HG03520 (cell line): ENCODE results near the gene UGT1A3.
"Not testable (repeated sequence)": the region's sequence is repeated elsewhere in the genome, so short reads cannot be mapped to it uniquely, and the experiment has no call there.

Experiments
- ATAC-seq: cut with Tn5 transposase; IDR thresholded peaks from one replicate; pipeline ENCODE4 v1.9.1; 2021; ENCODE audit warnings: mild to moderate bottlenecking, moderate library complexity; ENCODE audit not compliant: unreplicated experiment

The UGT1A3 gene

DNA sequence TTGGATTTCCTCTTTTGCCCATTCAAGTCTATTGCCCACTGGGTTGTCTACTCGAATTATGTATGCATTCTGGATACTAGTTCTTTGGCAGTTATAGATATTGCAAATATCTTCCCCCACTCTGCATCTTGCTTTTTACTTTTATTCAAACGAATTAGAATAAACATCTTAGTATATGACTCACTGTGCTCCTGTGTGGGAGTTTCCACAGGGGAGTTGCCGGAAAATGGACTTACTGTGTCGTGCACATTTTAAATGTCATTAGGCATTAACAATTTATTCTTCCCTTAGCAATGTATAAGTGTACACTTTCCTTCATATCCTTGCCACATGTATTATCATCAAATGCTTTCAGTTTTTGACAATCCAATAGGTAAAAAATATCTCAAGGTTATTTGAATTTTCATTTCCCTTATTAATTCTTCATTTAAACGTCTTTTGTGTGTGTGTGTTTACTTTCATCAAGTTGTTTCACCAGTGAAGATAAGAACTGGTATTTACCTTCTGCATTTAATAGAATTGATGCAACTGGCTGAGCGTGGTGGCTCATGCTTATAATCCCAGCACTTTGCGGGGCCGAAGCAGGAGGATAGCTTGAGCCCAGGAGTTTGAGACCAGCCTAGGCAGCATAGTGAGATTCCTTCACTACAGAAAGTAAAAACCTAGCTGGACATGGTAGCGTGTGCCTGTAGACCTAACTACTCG lies 20.8 kb upstream of the UGT1A3 start:
- no peak for ATAC-seq

DNA sequence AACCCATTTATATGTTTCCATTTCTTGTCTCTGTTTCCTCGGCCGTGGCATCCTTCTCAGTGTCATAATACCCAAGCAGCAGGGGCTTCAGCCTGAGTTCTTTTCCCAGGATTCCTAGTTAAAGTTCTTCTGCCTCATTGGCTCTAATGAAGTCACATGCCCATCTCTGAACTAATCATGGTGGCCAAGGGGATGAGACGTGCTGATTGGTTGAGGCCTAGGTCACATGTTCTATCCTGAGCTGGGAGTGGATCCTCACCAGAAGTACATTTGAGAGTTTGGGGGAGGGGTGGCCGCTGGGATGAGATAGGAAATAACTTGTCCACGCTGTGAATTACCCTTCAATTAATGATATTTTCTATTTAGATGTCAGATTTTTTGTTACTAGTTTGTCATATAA lies 19.9 kb upstream of the UGT1A3 start:
- ATAC-seq: no peak

DNA sequence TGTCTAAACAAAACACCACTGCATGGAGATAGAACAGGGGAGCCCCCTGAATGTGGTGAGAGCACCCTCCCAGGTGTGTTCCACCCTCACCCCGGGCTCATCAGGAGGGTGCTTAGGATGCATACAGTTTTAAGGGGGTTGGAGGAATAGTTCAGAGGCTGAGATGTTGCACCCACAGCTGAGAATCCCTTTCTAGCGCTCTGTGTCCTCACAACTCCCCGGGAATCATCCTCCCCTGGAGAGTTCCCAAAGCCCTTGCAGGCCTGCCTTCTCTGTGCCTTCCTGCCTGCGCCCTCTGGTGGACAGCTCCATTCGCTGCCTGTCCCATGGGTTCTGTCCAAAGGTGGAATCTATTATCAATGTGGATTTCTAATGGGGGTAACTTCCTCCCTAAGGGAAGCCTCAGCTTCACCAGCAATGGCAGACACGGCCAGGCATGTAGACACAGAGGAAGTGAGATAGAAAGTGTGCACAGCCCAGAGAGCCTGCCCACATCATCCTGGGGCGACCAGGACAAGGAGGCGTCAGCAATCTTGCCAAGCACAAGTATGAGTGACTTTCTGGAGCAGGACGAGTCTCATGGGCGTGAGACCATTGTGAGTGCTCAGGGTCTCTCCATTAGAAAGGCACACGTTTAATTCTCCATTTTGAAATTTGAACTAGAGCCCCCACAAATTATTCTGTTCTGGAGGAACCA lies 17.4 kb upstream of the UGT1A3 start:
- ATAC-seq: no peak

DNA sequence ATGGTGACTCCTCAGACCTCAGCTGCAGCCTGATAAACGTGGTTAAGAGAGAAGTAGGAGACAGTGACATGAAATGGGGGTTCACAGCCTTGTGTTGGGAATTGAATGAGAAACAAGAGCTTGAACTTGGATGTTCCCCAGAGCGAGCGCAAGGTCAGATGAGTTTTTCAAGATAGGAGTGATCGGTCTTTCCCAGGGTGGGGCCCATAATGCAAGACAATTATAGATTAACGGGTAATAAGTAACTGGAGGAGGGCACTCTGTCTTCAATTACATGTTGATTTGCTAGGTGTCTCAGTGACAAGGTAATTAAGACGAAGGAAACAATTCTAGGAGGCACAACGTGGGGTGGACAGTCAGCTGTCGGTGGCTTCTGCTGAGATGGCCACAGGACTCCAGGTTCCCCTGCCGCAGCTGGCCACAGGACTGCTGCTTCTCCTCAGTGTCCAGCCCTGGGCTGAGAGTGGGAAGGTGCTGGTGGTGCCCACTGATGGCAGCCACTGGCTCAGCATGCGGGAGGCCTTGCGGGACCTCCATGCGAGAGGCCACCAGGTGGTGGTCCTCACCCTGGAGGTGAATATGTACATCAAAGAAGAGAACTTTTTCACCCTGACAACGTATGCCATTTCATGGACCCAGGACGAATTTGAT lies 16.1 kb upstream of the UGT1A3 start, which contains the start of gene UGT1A5:
UGT1A5 (plus strand) TSS at position 297 of the 651 bp plus-strand sequence; CDS start at position 382, 85 bp downstream.
- ATAC-seq: no peak

DNA sequence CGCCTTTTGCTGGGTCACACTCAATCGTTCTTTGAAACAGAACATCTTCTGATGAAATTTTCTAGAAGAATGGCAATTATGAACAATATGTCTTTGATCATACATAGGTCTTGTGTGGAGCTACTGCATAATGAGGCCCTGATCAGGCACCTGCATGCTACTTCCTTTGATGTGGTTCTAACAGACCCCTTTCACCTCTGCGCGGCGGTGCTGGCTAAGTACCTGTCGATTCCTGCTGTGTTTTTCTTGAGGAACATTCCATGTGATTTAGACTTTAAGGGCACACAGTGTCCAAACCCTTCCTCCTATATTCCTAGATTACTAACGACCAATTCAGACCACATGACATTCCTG lies 15.6 kb upstream of the UGT1A3 start:
- no peak for ATAC-seq

DNA sequence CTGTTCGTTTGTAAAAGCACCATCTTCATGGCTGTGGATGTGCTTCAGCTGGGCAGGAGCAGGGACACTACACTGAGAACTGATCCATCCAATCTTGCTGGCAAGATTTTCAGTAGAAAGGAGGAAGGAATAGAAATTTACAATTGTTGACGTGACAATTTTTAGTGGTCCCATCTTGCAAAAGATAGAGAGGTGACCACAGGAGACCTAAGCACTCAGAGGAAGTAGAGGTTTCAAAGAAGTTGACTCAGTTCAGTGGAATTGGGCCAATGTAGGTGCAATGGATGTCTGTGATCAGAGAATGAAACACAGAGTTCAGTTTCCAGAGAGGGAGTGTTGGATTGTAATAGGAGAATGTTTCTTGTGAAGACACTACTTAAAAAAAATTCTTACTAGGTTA lies 14.7 kb upstream of the UGT1A3 start:
- ATAC-seq: no peak

DNA sequence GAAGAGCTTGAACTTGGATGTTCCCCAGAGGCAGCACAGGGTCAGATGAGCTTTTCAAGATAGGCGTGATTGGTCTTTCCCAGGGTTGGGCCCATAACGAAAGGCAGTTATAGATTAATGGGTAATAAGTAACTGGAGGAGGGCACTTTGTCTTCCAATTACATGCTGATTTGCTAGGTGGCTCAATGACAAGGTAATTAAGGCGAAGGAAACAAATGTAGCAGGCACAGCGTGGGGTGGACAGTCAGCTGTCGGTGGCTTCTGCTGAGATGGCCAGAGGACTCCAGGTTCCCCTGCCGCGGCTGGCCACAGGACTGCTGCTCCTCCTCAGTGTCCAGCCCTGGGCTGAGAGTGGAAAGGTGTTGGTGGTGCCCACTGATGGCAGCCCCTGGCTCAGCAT lies 10.3 kb upstream of the UGT1A3 start, which contains the start of gene UGT1A4:
UGT1A4 (plus strand) TSS at position 185 of the 400 bp plus-strand sequence; CDS start at position 270, 85 bp downstream.
- no peak for ATAC-seq

DNA sequence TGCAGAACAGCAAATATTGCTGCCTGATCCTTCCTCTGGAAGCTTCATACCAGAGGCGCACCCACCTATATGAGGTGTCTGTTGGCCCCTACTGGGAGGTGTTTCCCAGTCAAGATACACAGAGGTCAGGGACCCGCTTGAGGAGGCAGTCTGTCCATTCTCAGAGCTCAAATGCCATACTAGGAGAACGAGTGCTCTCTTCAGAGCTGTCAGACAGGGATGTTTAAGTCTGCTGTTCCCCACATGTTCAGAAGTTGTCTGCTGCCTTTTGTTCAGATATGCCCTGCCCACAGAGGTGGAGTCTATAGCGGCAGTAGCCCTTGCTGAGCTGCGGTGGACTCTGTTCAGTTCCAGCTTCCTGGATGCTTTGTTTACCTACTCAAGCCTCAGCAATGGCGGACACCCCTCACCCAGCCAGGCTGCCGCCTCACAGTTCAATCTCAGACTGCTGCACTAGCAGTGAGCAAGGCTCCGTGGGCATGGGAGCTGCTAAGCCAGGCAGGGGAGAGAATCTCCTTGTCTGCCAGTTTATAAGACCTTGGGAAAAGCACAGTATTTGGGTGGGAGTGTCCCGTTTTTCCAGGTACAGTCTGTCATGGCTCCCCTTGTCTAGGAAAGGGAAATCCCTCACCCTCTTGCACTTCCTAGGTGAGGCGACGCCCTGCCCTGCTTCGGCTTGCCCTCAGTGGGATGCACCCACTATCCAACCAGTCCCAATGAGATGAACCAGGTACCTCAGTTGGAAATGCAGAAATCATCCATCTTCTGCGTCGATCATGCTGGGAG lies 8.2 kb downstream of the UGT1A3 start:
- not testable (repeated sequence) for ATAC-seq

DNA sequence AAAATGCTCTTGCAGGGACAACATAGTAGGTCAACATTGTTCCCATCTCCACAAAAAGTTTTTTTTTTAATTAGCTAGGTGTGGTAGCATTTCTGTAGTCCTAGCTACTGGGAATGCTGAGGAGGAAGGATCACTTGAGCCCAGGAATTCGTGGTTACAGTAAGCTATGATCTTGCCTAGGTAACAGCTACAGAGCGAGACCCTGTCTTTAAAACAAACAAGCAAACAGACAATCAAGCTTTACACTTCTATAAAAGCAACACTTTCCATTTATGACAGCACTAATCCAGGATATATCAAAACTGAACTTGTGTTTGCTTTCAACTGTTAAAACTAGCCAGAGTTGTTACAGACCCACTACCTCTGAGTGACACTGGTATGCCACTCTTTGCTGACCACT lies 12.0 kb downstream of the UGT1A3 start:
- no peak for ATAC-seq

DNA sequence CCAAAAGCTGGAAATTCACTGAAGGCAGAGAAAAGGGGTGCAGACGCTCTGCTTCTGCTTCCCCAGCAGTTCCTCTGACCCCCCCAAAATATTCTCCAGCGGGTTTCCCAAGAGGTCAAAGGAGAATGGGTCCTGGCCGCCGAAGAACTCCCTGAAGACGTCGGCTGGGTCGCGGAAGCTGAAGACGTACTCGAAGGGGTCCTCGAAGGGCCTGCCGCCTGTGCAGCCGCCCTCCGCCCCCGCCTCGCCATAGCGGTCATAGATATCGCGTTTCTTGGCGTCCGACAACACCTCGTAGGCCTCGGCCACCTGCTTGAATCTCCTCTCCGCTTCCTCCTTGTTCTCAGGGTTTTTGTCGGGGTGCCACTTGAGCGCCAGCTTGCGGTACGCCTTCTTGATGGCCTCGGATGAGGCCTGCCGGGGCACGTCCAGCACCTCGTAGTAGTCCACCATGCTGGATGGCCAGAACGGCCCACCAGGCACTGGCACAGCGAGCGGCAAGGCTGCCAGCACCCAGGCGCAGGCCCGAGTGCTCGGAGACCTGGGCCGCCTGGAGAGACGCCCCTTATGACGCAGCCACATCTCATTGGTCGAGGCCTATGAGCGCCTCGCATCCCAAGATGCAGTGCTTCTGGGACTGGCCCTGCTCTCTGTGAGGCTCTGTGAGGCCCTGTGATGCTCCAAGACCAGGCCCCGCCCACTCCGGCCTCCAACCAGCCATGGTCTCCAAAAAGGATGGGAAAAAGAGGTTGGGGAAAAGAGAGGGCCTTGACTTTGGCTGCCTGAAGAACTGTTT lies 14.8 kb downstream of the UGT1A3 start:
- ATAC-seq: no peak

DNA sequence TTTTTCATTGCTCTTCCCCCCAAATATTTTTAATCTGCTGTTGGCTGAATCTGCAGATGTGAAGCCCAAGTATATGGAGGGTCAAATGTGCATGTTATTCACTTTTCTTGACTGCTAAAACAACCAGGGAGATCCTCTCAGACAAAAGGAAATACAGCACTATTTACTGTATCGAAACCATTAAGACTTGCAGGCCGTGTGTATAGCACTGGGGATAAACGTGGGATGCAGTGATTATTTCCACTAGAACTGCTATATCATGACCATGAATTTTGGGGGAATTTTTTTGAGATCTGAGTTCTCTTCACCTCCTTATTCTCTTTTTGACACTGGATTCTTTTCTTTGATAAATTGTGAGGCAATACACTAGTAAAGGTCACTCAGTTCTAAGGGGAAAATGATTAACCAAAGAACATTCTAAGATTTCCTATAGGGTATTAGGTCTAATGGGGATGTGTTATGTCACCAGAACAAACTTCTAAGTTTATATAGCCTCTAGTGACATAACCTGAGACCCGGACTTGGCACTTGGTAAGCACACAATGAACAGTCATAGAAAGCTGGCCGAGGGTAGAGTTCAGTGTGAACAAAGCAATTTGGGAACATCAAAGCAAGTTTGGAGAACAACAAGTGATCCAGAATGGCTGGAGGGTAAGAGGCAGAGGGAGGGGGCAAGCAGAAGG lies 16.4 kb downstream of the UGT1A3 start:
- no peak for ATAC-seq

DNA sequence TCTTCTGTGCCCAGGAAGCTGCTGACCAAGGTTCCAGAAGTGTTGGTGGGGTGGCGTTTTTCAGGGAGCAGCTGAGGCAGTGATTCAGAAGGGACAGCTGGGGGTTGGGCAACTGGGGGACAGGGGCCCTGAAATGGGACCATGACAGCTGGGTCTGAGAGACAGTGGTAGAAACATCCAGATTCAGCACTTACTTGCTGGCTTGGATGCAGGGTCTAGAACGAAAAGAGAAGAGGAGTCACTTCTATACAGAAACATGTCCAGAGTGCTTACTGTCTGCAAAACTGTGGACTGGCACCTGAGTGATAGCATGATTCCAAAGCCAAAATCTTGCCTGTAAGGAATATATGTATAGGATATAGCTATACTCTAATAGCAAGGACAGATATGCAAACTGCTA lies 17.0 kb downstream of the UGT1A3 start:
- ATAC-seq: not testable (repeated sequence)

DNA sequence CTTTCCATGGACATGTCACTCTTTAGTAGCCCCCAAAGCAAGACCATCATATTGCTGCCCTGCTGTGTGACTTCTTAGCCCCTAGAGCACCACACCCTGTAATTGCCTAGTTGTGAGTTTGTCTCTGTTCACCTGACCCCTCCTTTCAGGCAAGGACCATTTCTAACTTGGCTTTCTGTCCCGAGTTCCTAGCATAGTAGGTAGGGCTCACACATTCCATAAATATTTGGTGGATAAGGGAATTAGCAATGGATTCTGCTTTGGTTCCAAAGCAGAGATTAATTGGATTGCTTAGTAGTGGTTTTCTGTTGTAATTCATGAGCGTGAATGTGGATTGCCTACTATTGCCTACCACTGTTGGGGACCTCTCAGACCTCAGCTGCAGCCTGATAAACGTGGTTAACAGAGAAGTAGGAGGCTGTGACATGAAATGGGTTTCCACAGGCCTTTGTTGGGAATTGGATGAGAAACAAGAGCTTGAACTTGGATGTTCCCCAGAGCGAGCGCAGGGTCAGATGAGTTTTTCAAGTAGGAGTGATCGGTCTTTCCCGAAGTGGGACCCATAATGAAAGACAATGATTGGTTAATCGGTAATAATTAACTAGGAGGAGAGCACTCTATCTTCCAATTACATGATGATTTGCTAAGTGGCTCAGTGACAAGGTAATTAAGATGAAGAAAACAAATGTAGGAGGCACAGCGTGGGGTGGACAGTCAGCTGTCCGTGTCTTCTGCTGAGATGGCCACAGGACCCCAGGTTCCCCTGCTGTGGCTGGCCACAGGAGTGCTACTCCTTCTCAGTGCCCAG lies 17.8 kb downstream of the UGT1A3 start:
- ATAC-seq: no peak

DNA sequence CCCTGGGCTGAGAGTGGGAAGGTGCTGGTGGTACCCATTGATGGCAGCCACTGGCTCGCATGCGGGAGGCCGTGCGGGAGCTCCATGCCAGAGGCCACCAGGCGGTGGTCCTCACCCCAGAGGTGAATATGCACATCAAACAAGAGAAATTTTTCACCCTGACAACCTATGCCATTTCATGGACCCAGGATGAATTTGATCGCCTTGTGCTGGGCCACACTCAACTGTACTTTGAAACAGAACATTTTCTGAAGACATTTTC lies 18.4 kb downstream of the UGT1A3 start:
- no peak for ATAC-seq

DNA sequence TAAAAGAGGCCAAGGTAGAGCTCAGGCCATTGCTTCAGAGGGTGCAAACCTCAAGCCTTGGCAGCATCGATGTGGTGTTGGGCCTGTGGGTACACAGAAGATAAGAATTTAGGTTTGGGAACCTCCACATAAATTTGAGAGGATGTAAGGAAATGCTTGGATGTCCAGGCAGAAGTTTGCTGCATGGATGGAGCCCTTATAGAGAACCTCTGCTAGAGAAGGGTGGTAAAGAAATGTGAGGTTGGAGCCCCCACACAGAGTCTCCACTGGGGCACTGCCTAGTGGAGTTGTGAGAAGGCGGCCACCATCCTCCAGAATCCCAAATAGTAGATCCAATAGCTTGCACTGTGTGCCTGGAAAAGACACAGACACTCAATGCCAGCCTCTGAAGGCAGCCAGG lies 21.8 kb downstream of the UGT1A3 start:
- ATAC-seq: not testable (repeated sequence)

DNA sequence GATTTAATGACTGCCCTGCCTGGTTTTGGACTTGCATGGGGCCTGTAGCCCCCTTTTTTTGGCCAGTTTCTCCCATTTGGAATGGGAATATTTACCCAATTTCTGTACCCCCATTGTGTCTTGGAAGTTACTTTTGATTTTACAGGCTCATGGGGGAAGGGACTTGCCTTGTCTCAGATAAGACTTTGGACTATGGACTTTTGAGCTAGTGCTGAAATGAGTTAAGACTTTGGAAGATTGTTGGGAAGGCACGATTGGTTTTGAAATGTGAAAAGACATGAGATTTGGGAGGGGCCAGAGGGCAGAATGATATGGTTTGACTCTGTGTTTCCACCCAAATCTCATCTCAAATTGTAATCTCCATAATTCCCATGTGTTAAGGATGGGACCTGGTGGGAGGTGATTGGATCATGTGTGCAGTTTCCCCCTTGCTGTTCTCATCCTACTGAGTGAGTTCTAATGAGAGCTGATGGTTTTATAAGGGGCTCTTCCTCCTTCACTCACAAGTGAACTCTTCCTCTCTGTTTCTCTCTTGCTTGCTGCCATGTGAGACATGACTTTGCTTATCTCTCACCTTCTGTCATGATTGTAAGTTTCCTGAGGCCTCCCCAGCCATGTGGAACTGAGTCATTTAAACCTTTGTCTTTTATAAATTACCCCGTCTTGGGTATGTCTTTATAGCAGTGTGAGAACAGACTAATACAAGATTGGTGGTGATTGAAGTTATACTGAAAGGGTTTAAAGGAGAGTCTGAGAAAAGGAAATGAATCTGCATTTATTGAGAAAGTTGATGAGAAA lies 22.6 kb downstream of the UGT1A3 start:
- ATAC-seq: not testable (repeated sequence)

DNA sequence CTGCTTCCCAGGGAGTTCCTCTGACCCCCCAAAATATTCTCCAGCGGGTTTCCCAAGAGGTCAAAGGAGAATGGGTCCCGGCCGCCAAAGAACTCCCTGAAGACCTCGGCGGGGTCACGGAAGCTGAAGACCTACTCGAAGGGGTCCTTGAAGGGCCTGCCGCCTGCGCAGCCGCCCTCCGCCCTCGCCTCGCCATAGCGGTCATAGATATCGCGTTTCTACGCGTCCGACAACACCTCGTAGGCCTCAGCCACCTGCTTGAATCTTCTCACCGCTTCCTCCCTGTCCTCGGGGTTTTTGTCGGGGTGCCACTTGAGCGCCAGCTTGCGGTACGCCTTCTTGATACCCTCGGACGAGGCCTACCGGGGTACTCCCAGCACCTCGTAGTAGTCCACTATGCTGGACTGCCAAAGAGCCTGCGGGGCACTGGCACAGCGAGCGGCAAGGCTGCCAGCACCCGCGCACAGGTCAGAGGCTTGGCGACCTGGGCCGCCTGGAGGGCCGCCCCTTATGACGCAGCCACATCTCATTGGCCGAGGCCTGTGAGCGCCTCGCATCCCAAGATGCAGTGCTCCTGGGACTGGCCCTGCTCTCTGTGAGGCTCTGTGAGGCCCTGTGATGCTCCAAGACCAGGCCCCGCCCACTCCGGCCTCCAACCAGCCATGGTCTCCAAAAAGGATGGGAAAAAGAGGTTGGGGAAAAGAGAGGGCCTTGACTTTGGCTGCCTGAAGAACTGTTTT lies 26.2 kb downstream of the UGT1A3 start:
- ATAC-seq: no peak
